B cell (primary cell): Measurements from ENCODE around the gene UBA5. TPM values are rescaled to one million over a fixed set of nuclear protein-coding genes. Genes with fewer than 3 reads are reported as not detected.
A peak's percentile ranks its signal among the peaks of the same experiment; 100 is the strongest.

Source experiments
- ATAC-seq: fragments of 200-7000 bp; cut with Tn5 transposase; one replicate; pipeline ENCODE4 v1.10.0; 2021; ENCODE audit warnings: low read depth, mild to moderate bottlenecking, moderate number of reproducible peaks, moderate library complexity
- CTCF ChIA-PET: fragments of 350-600 bp; sonication (Branson Sonifier 250); formaldehyde crosslinking; loops from one replicate; lab custom pipeline; 2021; ENCODE audit warnings: antibody characterized with exemption, inconsistent platforms; lab: Charles Lee
- POLR2A ChIA-PET: fragments of 350-600 bp; sonication (Branson Sonifier 250); formaldehyde crosslinking; loops from one replicate; lab custom pipeline; 2021; ENCODE audit warnings: antibody characterized with exemption; lab: Charles Lee
- DNase-seq: peaks from one replicate; pipeline ENCODE4 v3.0.0; 2013
- H2AFZ ChIP-seq: 2 replicates; pipeline ENCODE4 v1.6.1; 2012; ENCODE audit warnings: mild to moderate bottlenecking, low read depth, low read length; ENCODE audit not compliant: insufficient read depth, poor library complexity, severe bottlenecking
- H3K27ac ChIP-seq, 2 donors: 1 replicate in 1 of 2; 2 replicates in 1 of 2; pipeline ENCODE4 v1.5.1; 2012 to 2013; ENCODE audit warnings: low read length in 2 of 2, mild to moderate bottlenecking in 2 of 2, moderate library complexity in 1 of 2
- H3K27me3 ChIP-seq, 4 experiments: fragments of 200-600 bp in 1 of 4; sonication (generic) in 1 of 4; replicated peaks in 1 of 4; 1 replicate in 2 of 4; 2 replicates in 2 of 4; pipeline versions ENCODE4 v1.6.1 to v1.7.0; 2013 to 2016; ENCODE audit warnings: low read length in 3 of 4, mild to moderate bottlenecking in 2 of 4, mixed read lengths in 1 of 4, moderate library complexity in 1 of 4; ENCODE audit not compliant: insufficient read depth in 4 of 4, control insufficient read depth in 3 of 4; ENCODE audit errors: control extremely low read depth in 1 of 4
- H3K36me3 ChIP-seq, 2 experiments: replicated peaks in 1 of 2; 1 replicate in 1 of 2; 2 replicates in 1 of 2; pipeline versions ENCODE4 v1.6.1 to v1.7.1; 2013; ENCODE audit warnings: low read length in 1 of 2; ENCODE audit not compliant: insufficient read depth in 2 of 2, control insufficient read depth in 1 of 2; ENCODE audit errors: control extremely low read depth in 1 of 2, extremely low read depth in 1 of 2
- H3K4me1 ChIP-seq, 2 donors: fragments of 200-600 bp in 1 of 2; sonication (generic) in 1 of 2; 1 replicate in 1 of 2; 2 replicates in 1 of 2; pipeline versions ENCODE4 v1.5.1 to v1.6.1; 2013 to 2017; ENCODE audit warnings: low read length in 2 of 2; ENCODE audit not compliant: control insufficient read depth in 2 of 2, insufficient read depth in 2 of 2
- H3K4me2 ChIP-seq: replicated peaks from 2 replicates; pipeline ENCODE3; 2012; ENCODE audit warnings: mild to moderate bottlenecking, low read depth, low read length; ENCODE audit not compliant: poor library complexity, severe bottlenecking
- H3K4me3 ChIP-seq, 5 experiments: fragments of 200-600 bp in 1 of 5; sonication (generic) in 1 of 5; 1 replicate in 3 of 5; 2 replicates in 2 of 5; pipeline versions ENCODE4 v1.5.1 to v1.7.0; 2011 to 2016; ENCODE audit warnings: low read length in 4 of 5, mild to moderate bottlenecking in 4 of 5, low read depth in 2 of 5, control low read depth in 1 of 5, moderate library complexity in 1 of 5; ENCODE audit not compliant: insufficient read depth in 1 of 5; ENCODE audit errors: control extremely low read depth in 1 of 5, extremely low read depth in 1 of 5
- H3K79me2 ChIP-seq: fragments of 200-600 bp; sonication (generic); one replicate; pipeline ENCODE4 v1.6.0; 2016; ENCODE audit warnings: low read length; ENCODE audit not compliant: control insufficient read depth, insufficient read depth
- H3K9ac ChIP-seq: fragments of 200-600 bp; sonication (generic); 2 replicates; pipeline ENCODE4 v1.6.1; 2017; ENCODE audit warnings: mild to moderate bottlenecking, low read length, moderate library complexity
- H3K9me3 ChIP-seq, 3 donors: one replicate each; pipeline versions ENCODE4 v1.6.1 to v1.7.1; 2013; ENCODE audit warnings: low read length in 2 of 3; ENCODE audit not compliant: control insufficient read depth in 2 of 3, insufficient read depth in 1 of 3; ENCODE audit errors: control extremely low read depth in 1 of 3
- H4K20me1 ChIP-seq: 2 replicates; pipeline ENCODE4 v1.6.0; 2012; ENCODE audit warnings: mild to moderate bottlenecking, low read length; ENCODE audit not compliant: insufficient read depth, control insufficient read depth, poor library complexity, severe bottlenecking
- H3K27ac Mint-ChIP-seq: one replicate; pipeline ENCODE4 v1.8.0; 2021; ENCODE audit warnings: mixed read lengths
- H3K27me3 Mint-ChIP-seq: one replicate; pipeline ENCODE4 v1.8.0; 2021; ENCODE audit warnings: mixed read lengths
- H3K4me1 Mint-ChIP-seq: one replicate; pipeline ENCODE4 v1.8.0; 2021; ENCODE audit warnings: mixed read lengths
- H3K4me3 Mint-ChIP-seq: one replicate; pipeline ENCODE4 v1.8.0; 2021; ENCODE audit warnings: mixed read lengths
- H3K9me3 Mint-ChIP-seq: one replicate; pipeline ENCODE4 v1.8.0; 2022; ENCODE audit warnings: mixed read lengths; ENCODE audit not compliant: insufficient read depth
- CTCF ChIP-seq: fragments of 200-600 bp; IDR thresholded peaks from one replicate; pipeline ENCODE4 v1.8.0; 2022; ENCODE audit warnings: antibody characterized with exemption, mild to moderate bottlenecking
- EZH2 ChIP-seq: IDR thresholded peaks from 2 replicates; pipeline ENCODE4 v1.6.1; 2012; ENCODE audit warnings: borderline replicate concordance, low read depth, mild to moderate bottlenecking, moderate library complexity, low read length; ENCODE audit not compliant: insufficient read depth, poor library complexity, severe bottlenecking
- WGBS: methylation state at CpG from one replicate; pipeline ENCODE4 v1.1.5; 2013; ENCODE audit warnings: missing lambda C conversion rate; ENCODE audit not compliant: insufficient coverage; 5-methylcytosine and 5-hydroxymethylcytosine counted together
- intact Hi-C: fragments of 100-400 bp; cut with micrococcal nuclease; formaldehyde crosslinking; loops from one replicate; pipeline ENCODE4 v1.10.0; 2022
- polyA plus RNA-seq: library from polyadenylated mRNA; depleted of rRNA; stranded (reverse); fragments of >200 nt; gene quantifications from 2 replicates; pipeline ENCODE4 v1.2.3, GENCODE V29; 2012
- total RNA-seq, 2 donors: library from RNA; stranded (reverse); fragments of 120-200 nt in 1 of 2; gene quantifications; 1 replicate in 1 of 2; 2 replicates in 1 of 2; pipeline versions ENCODE4 v1.2.3 to v1.2.4, GENCODE V29; 2013 to 2022

Gene UBA5
- total and polyA plus RNA-seq, 2 donors (not counting 1 experiment from before 2014, with no cell fraction given) = 17.4 to 41.0 TPM

- Mint-ChIP-seq H3K27ac (no peak overlapping the region), H3K27me3 (no peaks in the 10 kb centered on the region), H3K4me1 (peaks cover 11% of the 10 kb centered on the region), H3K4me3 (no peak overlapping the region), H3K9me3 (no peaks in the 10 kb centered on the region)
- peaks cover 6 to 9% of the 10 kb centered on the region in 2 donors for H3K4me1 ChIP-seq
- H4K20me1 ChIP-seq = no peaks in the 10 kb centered on the region
- ChIA-PET CTCF (no interaction called here), POLR2A (no interaction called here)
- intact Hi-C loops = loop anchor here (5.0 kb wide), 1 partner anchor 1832 kb away; the partner anchor contains the start of genes ANAPC13 and CEP63
- TF ChIP-seq CTCF = no peak
- no peak for TF ChIP-seq EZH2
- no peak overlapping the region for H3K27ac ChIP-seq
- H3K9ac ChIP-seq = no peak overlapping the region
- no peak overlapping the region for H2AFZ ChIP-seq
- no CpG with 5 or more reads among the region's 2 CpGs for WGBS
- H3K27me3 ChIP-seq = no peaks in the 10 kb centered on the region
- no peak for DNase-seq
- no peak overlapping the region for H3K4me3 ChIP-seq
- no peak overlapping the region for H3K4me2 ChIP-seq
- H3K9me3 ChIP-seq = no peaks in the 10 kb centered on the region
- no peak for ATAC-seq
- H3K79me2 ChIP-seq = peaks cover 30% of the 10 kb centered on the region
- H3K36me3 ChIP-seq = no peaks in the 10 kb centered on the region
Observed at GRCh38 chr3:132655471-132655870, 4.7 kb upstream of the UBA5 start.

- H3K9ac ChIP-seq = peak overlapping the region; percentile 76
- ChIA-PET CTCF (interaction anchor here (0.6 to 1.8 kb wide), 5 partner anchors 13 to 779 kb away, joined by 3 to 5 read pairs (median 5); no protein-coding TSS in a partner anchor), POLR2A (no interaction called here)
- H3K27ac ChIP-seq = no peak overlapping the region
- no peaks in the 10 kb centered on the region for H3K9me3 ChIP-seq
- H3K79me2 ChIP-seq = peaks cover 46% of the 10 kb centered on the region
- H4K20me1 ChIP-seq = no peaks in the 10 kb centered on the region
- DNase-seq (no peak), ATAC-seq (no peak)
- no peak overlapping the region for H3K27ac Mint-ChIP-seq
- no peaks in the 10 kb centered on the region for H3K27me3 ChIP-seq
- intact Hi-C loops = loop anchor here (5.0 kb wide), 1 partner anchor 1829 kb away; the partner anchor contains the start of genes ANAPC13 and CEP63
- no peak overlapping the region for H3K4me3 Mint-ChIP-seq
- H2AFZ ChIP-seq = no peak overlapping the region
- H3K4me2 ChIP-seq = peak overlapping the region; percentile 82
- peaks cover 15 to 21% of the 10 kb centered on the region in 2 donors for H3K4me1 ChIP-seq
- WGBS = 100% methylated on average over 1 of the region's 8 CpGs
- H3K27me3 Mint-ChIP-seq = no peaks in the 10 kb centered on the region
- H3K4me3 ChIP-seq = no peak overlapping the region
- peaks cover 27% of the 10 kb centered on the region for H3K4me1 Mint-ChIP-seq
- TF ChIP-seq CTCF (no peak), EZH2 (no peak)
- H3K9me3 Mint-ChIP-seq = no peaks in the 10 kb centered on the region
- H3K36me3 ChIP-seq = no peaks in the 10 kb centered on the region
Observed at GRCh38 chr3:132657869-132658747, 2.0 kb upstream of the UBA5 start.
